NCI-H748 (cell line): ENCODE measurements around the gene TSPAN9.

Source experiments
- DNase-seq: peaks from one replicate; lab custom pipeline; 2025; ENCODE audit not compliant: unreplicated experiment; lab: John Stamatoyannopoulos, UW

The TSPAN9 gene

DNA sequence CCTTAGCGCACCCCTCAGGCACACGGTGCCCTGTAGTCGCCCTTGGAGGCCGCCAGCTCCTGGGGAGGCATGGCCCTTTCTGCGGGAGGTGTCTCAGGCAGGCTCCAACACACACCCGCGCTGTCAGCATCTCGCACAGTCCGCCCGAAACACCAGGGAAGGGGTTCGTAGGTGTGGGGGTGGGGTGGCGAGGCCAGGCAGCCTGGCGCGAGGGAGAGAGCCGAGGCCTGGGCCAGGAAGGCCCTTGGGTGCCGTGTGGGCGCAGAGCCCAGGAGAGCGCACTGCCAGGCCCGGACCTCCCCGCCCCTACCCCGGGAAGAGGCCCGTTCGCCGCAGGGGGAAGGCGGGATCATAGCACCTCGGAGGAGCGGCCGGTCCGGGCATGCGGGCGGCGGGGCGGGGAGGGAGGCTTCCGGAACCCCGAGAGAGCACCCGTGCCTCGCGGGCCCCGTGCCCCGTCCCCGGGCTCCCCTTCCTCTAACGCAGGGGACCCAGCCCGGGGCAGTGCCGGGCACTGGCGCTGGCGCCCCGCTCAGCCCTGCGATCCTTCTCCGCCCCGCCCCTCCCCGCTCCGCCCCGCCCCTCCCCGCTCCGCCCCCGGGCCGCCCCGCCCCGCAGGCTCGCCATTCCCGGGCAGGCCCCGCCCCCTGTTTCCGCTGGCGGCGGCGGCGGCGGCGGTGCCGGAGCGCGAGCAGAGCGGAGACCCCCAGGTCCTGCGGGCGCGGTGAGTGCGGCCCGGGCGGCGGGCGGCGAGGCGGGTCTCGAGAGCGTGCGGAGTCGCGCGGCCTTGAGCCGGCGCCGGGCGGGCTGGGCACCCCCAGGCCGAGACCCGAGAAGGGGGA lies at the start of gene TSPAN9:
TSS of gene TSPAN9 (plus strand) at position 650 of the 842 bp plus-strand sequence. CDS start 123,815 bp downstream, outside the sequence.
- DNase-seq, result peak; percentile 62

GRCh38 chr12:3028108-3028507 lies 49.1 kb upstream of the TSPAN9 start:
- DNase-seq, result no peak

GRCh38 chr12:3030821-3031429 lies 46.3 kb upstream of the TSPAN9 start:
- no peak for DNase-seq

GRCh38 chr12:3032161-3032560 lies 45.0 kb upstream of the TSPAN9 start:
- DNase-seq, result no peak

GRCh38 chr12:3032770-3033538 lies 44.2 kb upstream of the TSPAN9 start:
- DNase-seq, result no peak

GRCh38 chr12:3033539-3033867 lies 43.7 kb upstream of the TSPAN9 start:
- no peak for DNase-seq

DNA sequence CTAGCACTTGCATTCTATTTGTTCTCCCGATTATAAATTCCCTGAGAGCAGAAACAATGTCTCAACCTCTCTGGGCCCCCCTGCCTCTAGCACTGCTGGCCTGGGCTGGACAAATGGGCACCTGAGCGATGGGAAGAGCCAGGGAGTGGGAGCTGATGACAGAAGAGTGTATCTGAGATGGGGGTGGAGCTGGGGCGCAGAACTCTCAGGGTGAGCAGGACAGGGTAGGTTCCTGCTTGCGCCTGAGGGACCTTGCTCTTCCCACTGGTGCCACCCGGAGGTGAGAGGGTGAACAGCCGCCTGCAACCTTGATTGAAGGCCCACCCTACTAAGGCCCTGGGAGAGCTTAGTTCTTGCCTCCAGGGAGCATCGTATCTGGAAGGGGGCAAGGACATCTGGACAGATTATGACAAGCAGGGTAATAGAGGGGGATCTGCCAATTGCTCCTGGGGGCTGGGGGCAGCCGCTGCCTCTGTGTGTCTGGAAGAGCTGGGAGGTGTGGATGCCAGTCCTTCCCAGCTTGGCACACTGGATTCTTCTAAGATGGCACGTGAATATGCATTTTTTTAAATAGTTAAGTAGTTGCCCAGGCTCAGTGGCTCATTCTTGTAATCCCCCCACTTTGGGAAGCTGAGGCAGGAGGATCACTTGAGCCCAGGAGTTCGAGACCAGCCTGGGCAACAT lies 43.0 kb upstream of the TSPAN9 start:
- DNase-seq, result peak; percentile 51

- DNase-seq, result no peak
These were observed 42.0 kb upstream of the TSPAN9 start for GRCh38 chr12:3035171-3035570.

GRCh38 chr12:3035815-3036702 lies 41.1 kb upstream of the TSPAN9 start:
- no peak for DNase-seq

DNA sequence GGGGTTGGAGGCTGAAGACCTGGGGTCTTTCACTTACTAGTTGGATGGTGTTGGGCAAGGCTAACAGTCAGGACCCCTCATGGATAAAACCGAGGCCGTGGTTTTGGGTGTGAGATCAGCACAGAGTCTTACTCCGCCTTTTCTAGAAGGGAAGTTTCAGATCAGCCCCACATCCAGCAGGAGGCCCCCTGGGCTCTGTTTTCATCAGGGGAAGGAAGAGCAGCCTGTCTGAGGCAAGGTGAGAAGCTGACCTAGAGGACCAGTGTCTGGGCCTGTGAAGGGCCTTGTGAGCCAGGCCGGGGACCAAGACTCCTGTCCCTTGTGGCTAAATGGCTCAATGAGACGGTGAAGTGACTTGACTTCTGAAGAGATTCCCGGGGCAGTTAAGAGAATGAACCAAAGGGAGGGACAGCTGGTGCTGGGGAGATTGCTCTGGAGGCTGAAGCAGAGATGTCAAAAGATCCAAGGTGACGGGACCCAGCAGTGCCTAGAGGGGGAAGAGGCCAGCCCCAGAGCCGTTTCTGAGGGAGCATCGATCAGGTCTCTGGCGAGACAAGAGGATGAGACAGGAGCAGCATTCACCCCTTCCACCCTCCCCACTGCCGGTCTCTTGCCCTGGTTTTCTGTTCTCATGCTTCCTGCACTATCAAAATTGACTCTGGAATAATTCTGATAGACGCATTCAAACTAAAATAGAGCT lies 40.1 kb upstream of the TSPAN9 start:
- DNase-seq, result no peak

DNA sequence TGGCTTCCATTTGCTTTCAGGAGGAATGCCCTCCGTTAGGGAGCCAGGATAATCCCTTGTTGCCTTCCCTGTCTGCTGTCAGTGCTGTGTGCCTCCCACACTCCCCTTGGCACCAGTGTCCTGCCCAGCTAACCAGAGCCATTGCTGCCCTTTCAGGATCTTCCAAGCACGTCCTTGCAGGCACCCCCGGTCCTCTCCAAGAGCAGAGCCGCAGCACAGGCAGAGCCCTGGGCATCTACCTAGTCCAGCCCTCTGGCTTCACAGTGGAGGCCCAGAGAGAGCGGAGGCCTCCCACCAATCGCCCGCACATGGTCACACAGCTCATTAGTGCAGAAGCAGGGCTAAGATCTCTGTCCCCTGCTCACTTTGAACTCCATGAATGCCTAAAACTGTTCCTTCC lies 39.0 kb upstream of the TSPAN9 start:
- DNase-seq, result no peak

- no peak for DNase-seq
These were observed 38.2 kb upstream of the TSPAN9 start for GRCh38 chr12:3038926-3039510.

- DNase-seq, result no peak
These were observed 37.0 kb upstream of the TSPAN9 start for GRCh38 chr12:3040026-3040656.

- no peak for DNase-seq
These were observed 36.3 kb upstream of the TSPAN9 start for GRCh38 chr12:3040663-3041544.

- DNase-seq, result peak; percentile 73
These were observed 35.5 kb upstream of the TSPAN9 start for GRCh38 chr12:3041558-3042164.

DNA sequence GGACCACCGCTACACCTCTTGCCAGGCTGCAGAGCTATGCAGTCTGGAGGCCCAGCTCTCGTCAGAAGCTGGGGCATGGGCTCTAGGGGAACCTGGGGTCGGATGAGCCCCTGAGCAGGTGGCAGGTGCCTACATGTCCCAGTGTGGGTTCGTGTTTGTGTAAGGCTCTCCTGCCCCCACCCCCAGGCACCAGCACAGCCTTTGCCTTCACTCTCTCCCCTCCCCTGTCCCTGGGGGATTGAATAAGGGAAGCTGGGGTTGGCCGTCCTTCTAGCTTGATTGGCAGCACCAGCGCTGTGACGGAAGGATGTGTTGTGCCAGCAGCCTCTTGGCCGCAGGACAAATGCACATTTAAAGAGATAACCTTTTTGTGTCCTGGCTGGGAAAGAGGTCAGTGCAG lies 34.8 kb upstream of the TSPAN9 start:
- no peak for DNase-seq

GRCh38 chr12:3042826-3043225 lies 34.4 kb upstream of the TSPAN9 start:
- DNase-seq, result no peak

DNA sequence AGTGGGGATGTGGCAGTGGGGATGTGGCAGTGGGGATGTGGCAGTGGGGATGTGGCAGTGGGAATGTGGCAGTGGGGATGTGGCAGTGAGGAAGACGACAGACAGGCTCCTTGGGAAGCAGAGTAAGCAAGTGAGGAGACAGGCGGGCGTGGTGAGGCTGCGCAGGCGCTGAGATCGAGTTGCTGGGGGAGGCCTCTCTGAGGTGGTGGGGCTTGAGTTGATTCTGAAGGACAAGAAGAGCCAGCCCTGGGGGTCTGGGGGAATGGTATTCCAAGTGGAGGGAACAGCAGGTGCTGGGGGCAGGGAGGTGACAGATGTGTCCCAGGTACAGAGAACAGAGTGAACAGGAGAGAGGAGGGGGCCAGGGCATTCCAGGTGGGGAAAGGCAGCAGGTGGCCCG lies 33.8 kb upstream of the TSPAN9 start:
- no peak for DNase-seq
